ENCODE data around the gene SPOCK1. TPM values are rescaled to one million over a fixed set of nuclear protein-coding genes. Genes with fewer than 3 reads are reported as not detected.

Gene SPOCK1
- total RNA-seq, 1 experiment from 2014 or later, result 9.8 TPM

DNA sequence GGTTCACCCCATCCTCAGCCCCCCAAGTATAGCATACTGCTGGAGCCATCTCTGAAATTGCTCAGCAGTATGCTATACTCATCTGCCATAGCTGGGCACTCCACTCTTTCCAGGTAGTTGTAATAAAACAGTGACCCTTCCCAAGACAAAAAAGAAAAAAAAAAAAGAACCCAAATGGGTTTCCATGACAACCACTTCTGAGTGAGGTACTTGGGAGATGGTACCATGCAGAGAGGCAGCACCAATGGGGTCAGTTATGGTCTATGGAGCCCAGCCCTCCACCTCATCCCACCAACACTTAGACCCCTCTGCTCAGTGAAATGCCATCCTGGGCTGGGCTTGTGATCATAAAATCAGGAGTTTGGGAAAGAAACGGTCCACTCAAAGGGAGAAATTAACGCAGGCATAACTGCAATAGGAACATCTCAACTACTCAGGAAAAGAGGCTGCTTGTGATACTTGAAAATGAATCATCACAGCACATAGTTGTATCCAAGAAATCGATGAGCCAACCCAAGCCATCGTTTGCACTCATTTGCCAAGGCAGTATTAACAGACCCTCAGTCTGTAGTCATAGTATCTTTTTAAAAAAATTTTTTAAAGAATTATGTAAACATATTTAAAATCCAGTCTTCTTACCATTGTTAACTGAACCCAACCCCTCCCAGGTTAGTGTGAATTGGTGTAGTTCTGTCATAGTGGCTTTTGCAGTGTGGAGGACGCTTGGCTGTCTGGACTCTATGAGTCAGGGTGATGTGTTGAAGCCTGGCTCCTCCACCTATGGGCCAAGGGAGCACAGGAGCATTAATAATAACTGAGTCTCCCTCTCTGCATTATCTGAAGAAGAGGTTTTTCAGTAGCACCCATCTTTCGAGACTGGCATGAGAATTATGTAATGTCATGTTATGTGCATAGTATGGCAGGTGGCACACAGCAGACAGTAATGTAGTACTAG lies 402.7 kb downstream of the SPOCK1 start:
- no peaks in the 10 kb centered on the region for H3K36me3 ChIP-seq (ENCODE audit: low read depth, low read length)
- intact Hi-C loops (cut with micrococcal nuclease), result no loop called here
- H3K4me2 ChIP-seq (ENCODE audit: low read length), result no peak overlapping the region
- H4K20me1 ChIP-seq (ENCODE audit: low read length), result no peaks in the 10 kb centered on the region
- H3F3A ChIP-seq (ENCODE audit: low read length, unreplicated experiment), result no peaks in the 10 kb centered on the region
- peaks cover 12% of the 10 kb centered on the region for H3K4me1 ChIP-seq (ENCODE audit: insufficient read depth, low read length)
- no peaks in the 10 kb centered on the region for H3K9me3 ChIP-seq (ENCODE audit: low read length)
- no peak overlapping the region for H3K27ac ChIP-seq (ENCODE audit: low read length)
- ATAC-seq (peak; percentile 95), DNase-seq (peak; percentile 69)
- CTCF ChIA-PET, result no interaction called here
- H3K4me3 ChIP-seq (ENCODE audit: low read length), result no peak overlapping the region
- POLR2A ChIA-PET (ENCODE audit: unreplicated experiment), result no interaction called here
- no peak for TF ChIP-seq EZH2 (IDR thresholded peaks at IDR 0.05; ENCODE audit: low read length, unreplicated experiment)
- TF ChIP-seq, protein P1, sequence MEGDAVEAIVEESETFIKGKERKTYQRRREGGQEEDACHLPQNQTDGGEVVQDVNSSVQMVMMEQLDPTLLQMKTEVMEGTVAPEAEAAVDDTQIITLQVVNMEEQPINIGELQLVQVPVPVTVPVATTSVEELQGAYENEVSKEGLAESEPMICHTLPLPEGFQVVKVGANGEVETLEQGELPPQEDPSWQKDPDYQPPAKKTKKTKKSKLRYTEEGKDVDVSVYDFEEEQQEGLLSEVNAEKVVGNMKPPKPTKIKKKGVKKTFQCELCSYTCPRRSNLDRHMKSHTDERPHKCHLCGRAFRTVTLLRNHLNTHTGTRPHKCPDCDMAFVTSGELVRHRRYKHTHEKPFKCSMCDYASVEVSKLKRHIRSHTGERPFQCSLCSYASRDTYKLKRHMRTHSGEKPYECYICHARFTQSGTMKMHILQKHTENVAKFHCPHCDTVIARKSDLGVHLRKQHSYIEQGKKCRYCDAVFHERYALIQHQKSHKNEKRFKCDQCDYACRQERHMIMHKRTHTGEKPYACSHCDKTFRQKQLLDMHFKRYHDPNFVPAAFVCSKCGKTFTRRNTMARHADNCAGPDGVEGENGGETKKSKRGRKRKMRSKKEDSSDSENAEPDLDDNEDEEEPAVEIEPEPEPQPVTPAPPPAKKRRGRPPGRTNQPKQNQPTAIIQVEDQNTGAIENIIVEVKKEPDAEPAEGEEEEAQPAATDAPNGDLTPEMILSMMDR (conservative IDR thresholded peaks at IDR 0.05; ENCODE audit: low read depth, low read length), result no peak
- no peak for TF ChIP-seq EZH2phosphoT487 (IDR thresholded peaks at IDR 0.05; ENCODE audit: borderline replicate concordance, low read length)
- BruUV-seq (replicated peaks), result no TSS peak
- no peaks in the 10 kb centered on the region for H3K79me2 ChIP-seq (ENCODE audit: low read length)
- no peaks in the 10 kb centered on the region for H3K9me2 ChIP-seq (replicated peaks; ENCODE audit: low read length)
- no peaks in the 10 kb centered on the region for H3K27me3 ChIP-seq (ENCODE audit: low read length)
- no peak overlapping the region for H2AFZ ChIP-seq (ENCODE audit: low read length)
- H3K9ac ChIP-seq (ENCODE audit: low read length), result no peak overlapping the region

DNA sequence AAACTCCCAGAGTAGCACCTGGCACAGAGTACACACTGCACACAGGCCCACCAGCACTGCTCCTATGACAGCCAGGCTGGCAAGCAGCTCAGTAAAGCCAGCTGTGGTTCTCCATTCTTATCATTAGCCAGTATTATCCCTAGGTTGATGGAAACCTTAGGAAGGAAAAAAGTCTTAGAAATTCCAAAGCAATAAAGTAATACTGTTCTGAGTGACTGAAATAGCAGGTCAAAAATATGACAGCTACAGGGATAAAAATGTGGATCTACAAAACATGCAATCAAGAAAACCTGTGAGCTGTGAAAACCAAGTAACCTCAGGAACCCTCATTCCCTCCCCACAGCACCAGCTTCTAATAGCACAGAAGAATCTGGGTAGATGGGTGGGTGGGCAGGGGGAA lies 403.5 kb downstream of the SPOCK1 start:
- no TSS peak for BruUV-seq (replicated peaks)
- TF ChIP-seq, protein P1 (conservative IDR thresholded peaks at IDR 0.05; ENCODE audit: low read depth, low read length), result no peak
- TF ChIP-seq EZH2phosphoT487 (IDR thresholded peaks at IDR 0.05; ENCODE audit: borderline replicate concordance, low read length) (no peak), EZH2 (IDR thresholded peaks at IDR 0.05; ENCODE audit: low read length, unreplicated experiment) (no peak)
- Histone ChIP-seq H3K27ac (ENCODE audit: low read length) (no peak overlapping the region), H3K9me3 (ENCODE audit: low read length) (no peaks in the 10 kb centered on the region), H3K4me3 (ENCODE audit: low read length) (no peak overlapping the region), H3K79me2 (ENCODE audit: low read length) (no peaks in the 10 kb centered on the region), H3F3A (ENCODE audit: low read length, unreplicated experiment) (no peaks in the 10 kb centered on the region), H4K20me1 (ENCODE audit: low read length) (no peaks in the 10 kb centered on the region), H3K4me2 (ENCODE audit: low read length) (no peak overlapping the region), H3K27me3 (ENCODE audit: low read length) (no peaks in the 10 kb centered on the region), H3K9me2 (replicated peaks; ENCODE audit: low read length) (no peaks in the 10 kb centered on the region), H3K4me1 (ENCODE audit: insufficient read depth, low read length) (peaks cover 12% of the 10 kb centered on the region), H2AFZ (ENCODE audit: low read length) (no peak overlapping the region), H3K9ac (ENCODE audit: low read length) (no peak overlapping the region), H3K36me3 (ENCODE audit: low read depth, low read length) (no peaks in the 10 kb centered on the region)
- POLR2A ChIA-PET (ENCODE audit: unreplicated experiment), result no interaction called here
- no peak for ATAC-seq
- CTCF ChIA-PET, result no interaction called here
- intact Hi-C loops (cut with micrococcal nuclease), result no loop called here
- DNase-seq, result no peak

DNA sequence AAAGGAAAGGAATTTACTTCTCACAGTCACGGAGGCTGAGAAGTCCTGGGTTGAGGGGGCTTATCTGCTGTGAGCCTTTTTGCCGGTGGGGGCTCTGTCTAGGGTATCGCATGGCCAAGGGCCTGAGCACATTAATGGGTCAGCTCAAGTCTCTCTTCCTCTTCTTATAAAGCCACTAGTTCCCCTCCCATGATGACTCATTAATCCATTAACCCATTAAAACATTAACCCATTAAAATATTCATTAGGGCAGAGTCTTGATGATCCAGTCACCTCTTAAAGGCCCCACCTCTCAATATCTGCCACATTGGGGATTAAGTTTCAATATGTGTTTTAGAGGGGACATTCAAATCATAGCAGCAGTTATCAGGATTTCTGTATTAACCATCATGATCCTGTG lies 406.3 kb downstream of the SPOCK1 start:
- peaks cover 12% of the 10 kb centered on the region for H3K4me1 ChIP-seq (ENCODE audit: insufficient read depth, low read length)
- no peak for TF ChIP-seq EZH2 (IDR thresholded peaks at IDR 0.05; ENCODE audit: low read length, unreplicated experiment)
- TF ChIP-seq, protein P1 (conservative IDR thresholded peaks at IDR 0.05; ENCODE audit: low read depth, low read length), result no peak
- TF ChIP-seq EZH2phosphoT487 (IDR thresholded peaks at IDR 0.05; ENCODE audit: borderline replicate concordance, low read length), result no peak
- no peaks in the 10 kb centered on the region for H3K9me3 ChIP-seq (ENCODE audit: low read length)
- no peaks in the 10 kb centered on the region for H4K20me1 ChIP-seq (ENCODE audit: low read length)
- intact Hi-C loops (cut with micrococcal nuclease), result loop anchor here (5.0 kb wide), 1 partner anchor 124 kb away; no protein-coding TSS in a partner anchor
- no peak overlapping the region for H3K9ac ChIP-seq (ENCODE audit: low read length)
- no peaks in the 10 kb centered on the region for H3F3A ChIP-seq (ENCODE audit: low read length, unreplicated experiment)
- ATAC-seq (no peak), DNase-seq (no peak)
- ChIA-PET POLR2A (ENCODE audit: unreplicated experiment) (no interaction called here), CTCF (no interaction called here)
- no peak overlapping the region for H2AFZ ChIP-seq (ENCODE audit: low read length)
- no peak overlapping the region for H3K4me2 ChIP-seq (ENCODE audit: low read length)
- BruUV-seq (replicated peaks), result no TSS peak
- no peaks in the 10 kb centered on the region for H3K79me2 ChIP-seq (ENCODE audit: low read length)
- H3K27ac ChIP-seq (ENCODE audit: low read length), result no peak overlapping the region
- no peaks in the 10 kb centered on the region for H3K27me3 ChIP-seq (ENCODE audit: low read length)
- no peak overlapping the region for H3K4me3 ChIP-seq (ENCODE audit: low read length)
- no peaks in the 10 kb centered on the region for H3K9me2 ChIP-seq (replicated peaks; ENCODE audit: low read length)
- H3K36me3 ChIP-seq (ENCODE audit: low read depth, low read length), result no peaks in the 10 kb centered on the region
